Fibroblast of mammary gland (primary cell): ENCODE results near the gene TP53AIP1.

ENCODE experiments used
- DNase-seq: peaks from one replicate; pipeline ENCODE4 v3.0.0-alpha.2; 2010; ENCODE audit warnings: low read depth
- H3K4me3 ChIP-seq: 2 replicates; pipeline ENCODE4 v1.5.1; 2011; ENCODE audit warnings: low read depth, mild to moderate bottlenecking, low read length, moderate library complexity; ENCODE audit not compliant: control insufficient read depth
- TF ChIP-seq, protein P1 (sequence below): conservative IDR thresholded peaks from 2 replicates; pipeline ENCODE4 v1.5.1; 2011; ENCODE audit warnings: low read depth, low read length, inconsistent platforms; ENCODE audit not compliant: control insufficient read depth, insufficient read depth

Gene TP53AIP1

DNA sequence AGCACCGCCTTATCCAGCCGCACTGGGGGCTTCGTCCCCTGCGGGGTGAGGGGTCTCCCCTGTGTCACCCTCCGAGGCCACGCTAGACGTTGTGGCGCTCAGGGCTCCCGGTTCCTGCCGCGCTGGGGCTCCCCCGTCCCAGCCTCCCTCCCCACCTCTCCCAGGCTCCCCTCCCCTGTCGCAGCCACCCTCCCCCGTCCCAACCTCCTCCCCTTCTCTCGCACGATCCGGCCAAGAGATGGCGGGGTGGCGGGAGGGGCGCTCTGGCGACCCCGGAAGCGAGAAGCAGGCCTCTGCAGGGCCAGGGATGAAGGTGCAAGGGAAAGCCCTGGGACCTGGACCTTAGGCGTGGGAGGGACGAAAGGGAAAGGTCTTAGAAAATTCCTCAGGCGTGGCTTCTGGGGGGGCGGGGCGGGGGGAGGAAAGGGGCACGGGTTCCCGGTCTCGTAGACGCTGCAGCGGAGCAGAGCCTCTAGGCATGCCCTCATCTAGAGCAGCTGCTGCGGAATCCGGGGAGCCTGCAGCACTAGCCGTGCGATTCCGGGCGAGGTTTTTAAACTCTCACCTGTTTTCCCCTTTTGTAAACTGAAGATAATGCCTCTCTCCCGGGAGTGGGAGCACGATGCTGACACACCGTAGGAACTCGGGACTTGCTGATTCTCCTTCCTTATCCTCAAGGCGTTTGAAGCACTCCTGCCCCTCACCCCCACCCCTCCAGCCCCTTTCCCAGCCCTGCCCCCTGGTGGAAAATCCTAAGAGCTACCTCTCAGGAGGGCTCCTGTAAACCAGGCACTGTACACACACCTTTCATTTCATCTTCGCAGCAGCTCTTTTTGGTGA lies 37.1 kb downstream of the TP53AIP1 start:
- peak; percentile 39 for DNase-seq
- peak overlapping the region; percentile 52 for H3K4me3 ChIP-seq
- TF ChIP-seq, protein P1, sequence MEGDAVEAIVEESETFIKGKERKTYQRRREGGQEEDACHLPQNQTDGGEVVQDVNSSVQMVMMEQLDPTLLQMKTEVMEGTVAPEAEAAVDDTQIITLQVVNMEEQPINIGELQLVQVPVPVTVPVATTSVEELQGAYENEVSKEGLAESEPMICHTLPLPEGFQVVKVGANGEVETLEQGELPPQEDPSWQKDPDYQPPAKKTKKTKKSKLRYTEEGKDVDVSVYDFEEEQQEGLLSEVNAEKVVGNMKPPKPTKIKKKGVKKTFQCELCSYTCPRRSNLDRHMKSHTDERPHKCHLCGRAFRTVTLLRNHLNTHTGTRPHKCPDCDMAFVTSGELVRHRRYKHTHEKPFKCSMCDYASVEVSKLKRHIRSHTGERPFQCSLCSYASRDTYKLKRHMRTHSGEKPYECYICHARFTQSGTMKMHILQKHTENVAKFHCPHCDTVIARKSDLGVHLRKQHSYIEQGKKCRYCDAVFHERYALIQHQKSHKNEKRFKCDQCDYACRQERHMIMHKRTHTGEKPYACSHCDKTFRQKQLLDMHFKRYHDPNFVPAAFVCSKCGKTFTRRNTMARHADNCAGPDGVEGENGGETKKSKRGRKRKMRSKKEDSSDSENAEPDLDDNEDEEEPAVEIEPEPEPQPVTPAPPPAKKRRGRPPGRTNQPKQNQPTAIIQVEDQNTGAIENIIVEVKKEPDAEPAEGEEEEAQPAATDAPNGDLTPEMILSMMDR = peak; percentile 41

DNA sequence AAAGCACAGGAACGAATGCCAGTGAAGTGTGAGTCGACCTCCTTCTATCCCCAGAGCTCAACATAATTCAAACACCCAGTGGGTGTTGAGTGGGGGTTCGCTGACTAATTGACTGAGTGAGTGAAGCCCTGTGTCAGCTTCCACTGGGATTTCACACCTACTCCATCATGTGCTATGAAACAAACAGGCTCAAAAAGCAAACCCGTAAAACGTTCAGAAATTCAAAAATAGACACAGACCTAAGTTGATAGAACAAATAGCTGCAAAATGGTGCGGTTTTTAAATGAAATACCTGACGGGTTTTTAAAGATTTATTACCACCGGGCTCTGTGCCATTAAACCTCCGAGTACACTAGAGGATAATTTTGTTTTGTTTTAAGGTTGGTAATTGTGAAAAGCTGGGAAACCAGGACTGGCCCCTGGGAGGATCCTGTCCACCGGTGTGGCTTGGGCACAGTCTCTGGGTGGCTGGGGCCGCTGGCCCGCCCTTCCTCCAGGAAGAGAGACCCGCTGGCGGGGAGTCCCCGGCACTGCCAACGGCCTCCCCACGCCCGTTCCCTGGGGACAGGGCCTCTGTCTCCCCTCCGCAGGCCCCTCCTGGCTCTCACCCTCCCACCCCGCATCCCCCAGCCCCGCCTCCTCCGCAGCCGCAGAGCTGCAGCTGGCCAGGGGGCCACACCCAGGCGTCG lies 37.9 kb downstream of the TP53AIP1 start:
- TF ChIP-seq, protein P1 = no peak
- H3K4me3 ChIP-seq = peak overlapping the region; percentile 52
- DNase-seq = peak; percentile 76

DNA sequence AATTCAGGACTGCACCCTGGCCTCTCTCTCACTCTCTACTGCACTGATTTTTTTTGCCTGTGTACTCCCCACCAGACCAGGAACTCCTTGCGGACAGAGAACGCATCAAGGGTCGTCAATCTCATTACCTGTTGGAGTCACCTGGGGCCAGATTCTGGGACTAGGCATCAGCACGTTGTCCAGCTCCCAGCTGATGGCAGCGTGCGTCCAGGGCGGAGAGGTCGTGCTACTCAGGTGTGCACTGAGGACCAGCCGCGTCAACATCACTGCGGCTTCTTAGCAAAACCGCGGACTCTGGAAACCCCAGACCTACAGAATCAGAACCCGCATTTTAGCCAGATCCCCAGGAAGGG lies 38.4 kb downstream of the TP53AIP1 start:
- no peak for DNase-seq
- TF ChIP-seq, protein P1 = no peak
- no peak overlapping the region for H3K4me3 ChIP-seq

GRCh38 chr11:128903248-128904061 lies 39.2 kb downstream of the TP53AIP1 start:
- no peak for DNase-seq
- TF ChIP-seq, protein P1 = no peak
- no peak overlapping the region for H3K4me3 ChIP-seq

GRCh38 chr11:128902515-128903066 lies 40.1 kb downstream of the TP53AIP1 start:
- DNase-seq = peak; percentile 64
- no peak overlapping the region for H3K4me3 ChIP-seq
- TF ChIP-seq, protein P1 = no peak
